Osteoblast (primary cell): ENCODE data around the gene TMED6. TPM values are rescaled to one million over a fixed set of nuclear protein-coding genes. Genes with fewer than 3 reads are reported as not detected.
"Not testable (repeated sequence)": the region's sequence is repeated elsewhere in the genome, so short reads cannot be mapped to it uniquely, and the experiment has no call there.

Source experiments
- DNase-seq: peaks from one replicate; pipeline ENCODE4 v3.0.0; 2011; ENCODE audit warnings: low spot score, mixed read lengths; ENCODE audit not compliant: insufficient read length; ENCODE audit errors: missing footprints
- H2AFZ ChIP-seq: 2 replicates; pipeline ENCODE4 v1.6.0; 2011; ENCODE audit warnings: mild to moderate bottlenecking, low read length
- H3K27ac ChIP-seq: 2 replicates; pipeline ENCODE4 v1.5.1; 2011; ENCODE audit warnings: mild to moderate bottlenecking, low read depth, low read length, moderate library complexity
- H3K27me3 ChIP-seq: 2 replicates; pipeline ENCODE4 v1.6.0; 2012; ENCODE audit warnings: mild to moderate bottlenecking, control low read depth, inconsistent platforms, low read length, moderate library complexity; ENCODE audit not compliant: insufficient read depth
- H3K36me3 ChIP-seq: 2 replicates; pipeline ENCODE4 v1.5.1; 2011; ENCODE audit warnings: mild to moderate bottlenecking, low read length, control low read depth, moderate library complexity; ENCODE audit not compliant: insufficient read depth
- H3K4me1 ChIP-seq: 2 replicates; pipeline ENCODE4 v1.5.1; 2011; ENCODE audit warnings: mild to moderate bottlenecking, low read length, control low read depth, moderate library complexity; ENCODE audit not compliant: insufficient read depth
- H3K4me2 ChIP-seq: 2 replicates; pipeline ENCODE4 v1.6.0; 2011; ENCODE audit warnings: mild to moderate bottlenecking, low read length; ENCODE audit not compliant: insufficient read depth
- H3K4me3 ChIP-seq: fragments of 200-600 bp; sonication (generic); 3 replicates; pipeline ENCODE4 v1.5.1; 2012; ENCODE audit warnings: mild to moderate bottlenecking, low read length, inconsistent platforms; ENCODE audit not compliant: insufficient read depth
- H3K79me2 ChIP-seq: 2 replicates; pipeline ENCODE4 v1.6.0; 2012; ENCODE audit warnings: mild to moderate bottlenecking, low read length, control low read depth, inconsistent platforms; ENCODE audit not compliant: insufficient read depth
- H3K9me3 ChIP-seq: 2 replicates; pipeline ENCODE4 v1.5.1; 2011; ENCODE audit warnings: low read depth, low read length, control low read depth
- H4K20me1 ChIP-seq: 2 replicates; pipeline ENCODE4 v1.6.0; 2012; ENCODE audit warnings: mild to moderate bottlenecking, low read length, control low read depth; ENCODE audit not compliant: insufficient read depth
- CTCF ChIP-seq: IDR thresholded peaks from 2 replicates; pipeline ENCODE4 v1.5.1; 2011; ENCODE audit warnings: mild to moderate bottlenecking, low read depth, low read length, moderate library complexity; ENCODE audit errors: extremely low read depth
- total RNA-seq: library from RNA; depleted of rRNA; stranded (reverse); fragments of >200 nt; gene quantifications from 2 replicates; pipeline ENCODE4 v1.2.3, GENCODE V29; 2012

TMED6 gene
- total RNA-seq, 1 donor, result 0.72 TPM

GRCh38 chr16:69301861-69302260, 49.7 kb downstream of the TMED6 start:
- Histone ChIP-seq H3K9me3 (no peaks in the 10 kb centered on the region), H4K20me1 (no peaks in the 10 kb centered on the region), H3K4me2 (no peak overlapping the region), H2AFZ (no peak overlapping the region), H3K4me3 (no peak overlapping the region), H3K36me3 (peaks cover 27% of the 10 kb centered on the region), H3K79me2 (no peaks in the 10 kb centered on the region), H3K4me1 (no peaks in the 10 kb centered on the region), H3K27me3 (no peaks in the 10 kb centered on the region), H3K27ac (no peak overlapping the region)
- TF ChIP-seq CTCF, result no peak
- no peak for DNase-seq

- no peak overlapping the region for H3K4me3 ChIP-seq
- no peak for DNase-seq
- no peaks in the 10 kb centered on the region for H3K9me3 ChIP-seq
- no peaks in the 10 kb centered on the region for H3K79me2 ChIP-seq
- no peaks in the 10 kb centered on the region for H3K27me3 ChIP-seq
- H3K4me2 ChIP-seq, result no peak overlapping the region
- no peaks in the 10 kb centered on the region for H3K4me1 ChIP-seq
- no peak overlapping the region for H2AFZ ChIP-seq
- no peaks in the 10 kb centered on the region for H4K20me1 ChIP-seq
- H3K27ac ChIP-seq, result no peak overlapping the region
- no peak for TF ChIP-seq CTCF
- H3K36me3 ChIP-seq, result peaks cover 27% of the 10 kb centered on the region
Observed at GRCh38 chr16:69301187-69301586, 50.4 kb downstream of the TMED6 start.

- DNase-seq, result no peak
Observed at GRCh38 chr16:69298261-69298660, 53.3 kb downstream of the TMED6 start.

GRCh38 chr16:69296771-69297170, 54.8 kb downstream of the TMED6 start:
- H3K4me1 ChIP-seq, H3K4me2 ChIP-seq, H3K27me3 ChIP-seq, H3K4me3 ChIP-seq, H3K79me2 ChIP-seq, H2AFZ ChIP-seq, DNase-seq, H3K27ac ChIP-seq, H3K9me3 ChIP-seq: not testable (repeated sequence)
- H4K20me1 ChIP-seq, result peaks cover 11% of the 10 kb centered on the region
- H3K36me3 ChIP-seq, result peaks cover 20% of the 10 kb centered on the region

More at GRCh38 chr16:69298261-69298660, 53.3 kb downstream of the TMED6 start:
- Histone ChIP-seq H3K27me3 (no peaks in the 10 kb centered on the region), H3K4me2 (no peak overlapping the region), H3K4me3 (no peak overlapping the region), H3K79me2 (no peaks in the 10 kb centered on the region), H2AFZ (no peak overlapping the region), H3K36me3 (peaks cover 23% of the 10 kb centered on the region), H3K27ac (no peak overlapping the region), H3K9me3 (no peaks in the 10 kb centered on the region), H3K4me1 (no peaks in the 10 kb centered on the region), H4K20me1 (peaks cover 5% of the 10 kb centered on the region)
- no peak for TF ChIP-seq CTCF
